Testis (tissue), 3 donors: Measurements from ENCODE around the gene TRPV5. TPM values are rescaled to one million over a fixed set of nuclear protein-coding genes. Genes with fewer than 3 reads are reported as not detected.

Source experiments
- DNase-seq: peaks from one replicate; pipeline ENCODE4 v3.0.0-alpha.2; 2019
- H3K27ac ChIP-seq, 2 donors: fragments of 200-600 bp; sonication (generic); one replicate each; pipeline ENCODE4 v1.5.1; 2019
- H3K27me3 ChIP-seq: fragments of 200-600 bp; sonication (generic); one replicate; pipeline ENCODE4 v1.5.1; 2019
- H3K36me3 ChIP-seq: fragments of 200-600 bp; sonication (generic); one replicate; pipeline ENCODE4 v1.5.1; 2017; ENCODE audit warnings: low read depth; ENCODE audit errors: missing control alignments
- H3K4me1 ChIP-seq: fragments of 200-600 bp; sonication (generic); one replicate; pipeline ENCODE4 v1.5.1; 2019
- H3K4me3 ChIP-seq, 2 donors: fragments of 200-600 bp; sonication (generic); one replicate each; pipeline ENCODE4 v1.5.1; 2017 to 2019
- H3K9me3 ChIP-seq: fragments of 200-600 bp; sonication (generic); one replicate; pipeline ENCODE4 v1.5.1; 2017
- CTCF ChIP-seq, 3 experiments: fragments of 450-650 bp in 2 of 3; fragments of 200-600 bp in 1 of 3; sonication (generic) in 1 of 3; IDR thresholded peaks; one replicate each; pipeline ENCODE4 v1.5.1; 2016 to 2019; ENCODE audit warnings: antibody characterized with exemption in 3 of 3, mild to moderate bottlenecking in 2 of 3, moderate library complexity in 1 of 3
- POLR2A ChIP-seq: fragments of 450-650 bp; IDR thresholded peaks from one replicate; pipeline ENCODE4 v1.6.1; 2017; ENCODE audit warnings: antibody characterized with exemption, mild to moderate bottlenecking, moderate library complexity
- WGBS, 2 donors: methylation state at CpG; one replicate each; pipeline ENCODE4 v1.1.5; 2018; 5-methylcytosine and 5-hydroxymethylcytosine counted together
- intact Hi-C: fragments of 100-400 bp; cut with DNase I; formaldehyde crosslinking; loops from one replicate; pipeline ENCODE4 v1.15.1; 2023; ENCODE audit warnings: low total_unique reads
- polyA plus RNA-seq: library from polyadenylated mRNA; stranded (reverse); fragments of 350-450 nt; fragmentation: Illumina TruSeq; extraction: RNeasy Lipid Tissue Mini Kit (QIAGEN cat#74804); gene quantifications from one replicate; pipeline ENCODE4 v1.2.3, GENCODE V29; 2014; ENCODE audit warnings: low read depth, low replicate concordance; ENCODE audit not compliant: insufficient read depth
- total RNA-seq, 2 donors: library from RNA; depleted of rRNA; stranded (reverse); fragments of >200 nt; gene quantifications; one replicate each; pipeline ENCODE4 v1.2.3, GENCODE V29; 2016

TRPV5 gene
- total and polyA plus RNA-seq, 3 donors from 2014 or later, result 0.57 to 2.1 (median 1.4) TPM

- no peaks in the 10 kb centered on the region for H3K27me3 ChIP-seq
- 78 to 79% methylated on average over 8 of the region's 8 CpGs for WGBS, 2 donors
- no peaks in the 10 kb centered on the region for H3K4me1 ChIP-seq
- no peak overlapping the region for H3K4me3 ChIP-seq
- H3K27ac ChIP-seq, result no peak overlapping the region
- no peaks in the 10 kb centered on the region for H3K36me3 ChIP-seq
- H3K9me3 ChIP-seq, result no peaks in the 10 kb centered on the region
- TF ChIP-seq CTCF (IDR thresholded peaks at IDR 0.05) (no peak), POLR2A (no peak)
- intact Hi-C loops, result no loop called here
- no peak for DNase-seq
These were observed 5.6 kb downstream of the TRPV5 start for GRCh38 chr7:142927949-142928348.

GRCh38 chr7:142927085-142927745, 6.3 kb downstream of the TRPV5 start:
- no peak overlapping the region for H3K4me3 ChIP-seq
- TF ChIP-seq POLR2A (no peak), CTCF (IDR thresholded peaks at IDR 0.05) (no peak)
- intact Hi-C loops, result no loop called here
- DNase-seq, result no peak
- no peak overlapping the region for H3K27ac ChIP-seq
- no peaks in the 10 kb centered on the region for H3K9me3 ChIP-seq
- H3K27me3 ChIP-seq, result no peaks in the 10 kb centered on the region
- no peaks in the 10 kb centered on the region for H3K36me3 ChIP-seq
- no peaks in the 10 kb centered on the region for H3K4me1 ChIP-seq
- WGBS, 2 donors, result 62 to 67% methylated on average over 7 of the region's 7 CpGs

GRCh38 chr7:142925413-142925812, 8.1 kb downstream of the TRPV5 start:
- intact Hi-C loops, result no loop called here
- Histone ChIP-seq H3K9me3 (no peaks in the 10 kb centered on the region), H3K4me3 (no peak overlapping the region), H3K4me1 (no peaks in the 10 kb centered on the region), H3K36me3 (no peaks in the 10 kb centered on the region), H3K27ac (no peak overlapping the region), H3K27me3 (no peaks in the 10 kb centered on the region)
- TF ChIP-seq CTCF (IDR thresholded peaks at IDR 0.05) (no peak), POLR2A (no peak)
- DNase-seq, result no peak
- WGBS, 2 donors, result 63 to 75% methylated on average over 12 of the region's 12 CpGs

GRCh38 chr7:142923391-142923790, 10.2 kb downstream of the TRPV5 start:
- H3K9me3 ChIP-seq, result no peaks in the 10 kb centered on the region
- no peaks in the 10 kb centered on the region for H3K36me3 ChIP-seq
- TF ChIP-seq POLR2A, result no peak
- TF ChIP-seq CTCF (IDR thresholded peaks at IDR 0.05), result no peak
- no peak overlapping the region for H3K27ac ChIP-seq
- no peaks in the 10 kb centered on the region for H3K4me1 ChIP-seq
- no peak for DNase-seq
- WGBS, 2 donors, result 48 to 60% methylated on average over 2 of the region's 2 CpGs
- H3K4me3 ChIP-seq, result no peak overlapping the region
- H3K27me3 ChIP-seq, result no peaks in the 10 kb centered on the region
- intact Hi-C loops, result no loop called here

GRCh38 chr7:142919656-142920055, 13.9 kb downstream of the TRPV5 start:
- no peak for DNase-seq
- intact Hi-C loops, result no loop called here

More at GRCh38 chr7:142919656-142920055, 13.9 kb downstream of the TRPV5 start:
- 88 to 93% methylated on average over 3 of the region's 3 CpGs for WGBS, 2 donors
- TF ChIP-seq CTCF (IDR thresholded peaks at IDR 0.05), result no peak
- TF ChIP-seq POLR2A, result no peak
- no peak overlapping the region for H3K4me3 ChIP-seq
- no peaks in the 10 kb centered on the region for H3K27me3 ChIP-seq
- no peak overlapping the region for H3K27ac ChIP-seq
- H3K9me3 ChIP-seq, result no peaks in the 10 kb centered on the region
- no peaks in the 10 kb centered on the region for H3K4me1 ChIP-seq
- H3K36me3 ChIP-seq, result no peaks in the 10 kb centered on the region
